KOPT-K1 (cell line): ENCODE data around the gene RIN1.

Experiments used
- H3K27ac ChIP-seq: fragments of 200-600 bp; sonication (generic); 2 replicates; pipeline ENCODE4 v1.5.1; 2016; ENCODE audit warnings: antibody characterized with exemption, mild to moderate bottlenecking, low read depth, low read length; ENCODE audit not compliant: poor library complexity, severe bottlenecking
- H3K36me3 ChIP-seq: fragments of 200-600 bp; sonication (generic); 2 replicates; pipeline ENCODE4 v1.5.1; 2017; ENCODE audit warnings: antibody characterized with exemption, mild to moderate bottlenecking, low read length, moderate library complexity; ENCODE audit not compliant: insufficient read depth
- H3K9me3 ChIP-seq: fragments of 200-600 bp; sonication (generic); 2 replicates; pipeline ENCODE4 v1.5.1; 2017; ENCODE audit warnings: antibody characterized with exemption, low read length, mild to moderate bottlenecking; ENCODE audit not compliant: insufficient read depth, poor library complexity, severe bottlenecking

RIN1 gene

DNA sequence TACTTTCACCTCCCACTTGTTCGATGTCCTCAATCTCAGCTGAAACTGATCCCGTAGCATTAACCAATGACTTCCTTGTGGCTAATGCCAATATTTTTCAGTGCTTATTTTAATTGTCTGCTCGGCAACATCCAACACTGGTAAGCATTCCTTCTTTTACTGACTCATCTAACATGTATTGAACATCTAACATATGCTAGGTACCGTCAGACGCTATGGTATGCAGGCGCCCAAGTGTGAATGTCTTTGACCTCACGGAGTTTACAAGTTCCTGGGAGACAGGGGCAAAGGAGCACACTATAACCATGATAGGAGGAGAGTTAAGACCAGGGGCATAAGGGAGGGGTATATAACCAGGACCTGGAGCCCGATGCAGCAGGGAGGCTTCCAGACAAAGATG, 6.9 kb upstream of the RIN1 start:
- Histone ChIP-seq H3K27ac (no peak overlapping the region), H3K36me3 (peaks cover 54% of the 10 kb centered on the region), H3K9me3 (no peaks in the 10 kb centered on the region)

- peaks cover 70% of the 10 kb centered on the region for H3K36me3 ChIP-seq
- no peak overlapping the region for H3K27ac ChIP-seq
- no peaks in the 10 kb centered on the region for H3K9me3 ChIP-seq
Observed at GRCh38 chr11:66341502-66342126, 5.4 kb upstream of the RIN1 start.

- H3K36me3 ChIP-seq = peaks cover 74% of the 10 kb centered on the region
- no peak overlapping the region for H3K27ac ChIP-seq
- H3K9me3 ChIP-seq = no peaks in the 10 kb centered on the region
Observed at GRCh38 chr11:66340596-66341501, 4.6 kb upstream of the RIN1 start.

DNA sequence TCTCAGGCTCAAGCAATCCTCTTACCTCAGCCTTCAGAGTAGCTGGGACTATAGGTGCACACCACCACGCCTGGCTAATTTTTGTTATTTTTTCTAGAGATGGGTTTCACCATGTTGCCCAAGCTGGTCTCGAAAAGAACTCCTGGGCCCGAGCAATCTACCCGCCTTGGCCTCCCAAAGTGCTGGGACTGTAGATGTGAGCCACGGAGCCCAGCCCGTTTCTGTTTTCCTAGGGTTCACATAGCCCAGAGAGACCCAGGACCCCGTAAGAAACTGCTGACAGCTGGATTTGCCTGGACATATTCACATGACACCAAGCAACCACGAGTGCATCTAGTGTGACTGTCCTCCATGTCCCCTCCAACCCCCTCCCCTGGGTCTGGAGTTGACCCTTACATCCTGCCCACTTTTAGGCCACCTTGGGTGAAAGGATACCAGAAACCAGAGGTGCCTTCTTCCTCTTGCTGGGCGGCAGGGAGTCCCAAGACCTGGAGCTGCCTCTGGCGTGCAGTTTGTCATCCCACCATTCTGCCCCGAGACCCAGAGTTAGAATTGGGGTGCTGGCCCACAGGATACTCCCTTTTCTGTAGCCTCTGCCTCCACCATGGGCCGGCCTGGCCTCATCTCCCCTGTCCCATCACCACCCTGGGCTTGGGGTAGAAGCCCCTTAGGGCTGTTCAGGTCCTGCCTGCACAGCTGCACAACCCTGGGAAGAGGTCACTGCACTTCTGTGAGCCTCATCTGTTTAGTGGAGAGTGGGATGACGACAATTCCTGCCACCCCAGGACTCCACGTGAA, 3.7 kb upstream of the RIN1 start:
- Histone ChIP-seq H3K9me3 (no peaks in the 10 kb centered on the region), H3K27ac (no peak overlapping the region), H3K36me3 (peaks cover 74% of the 10 kb centered on the region)

DNA sequence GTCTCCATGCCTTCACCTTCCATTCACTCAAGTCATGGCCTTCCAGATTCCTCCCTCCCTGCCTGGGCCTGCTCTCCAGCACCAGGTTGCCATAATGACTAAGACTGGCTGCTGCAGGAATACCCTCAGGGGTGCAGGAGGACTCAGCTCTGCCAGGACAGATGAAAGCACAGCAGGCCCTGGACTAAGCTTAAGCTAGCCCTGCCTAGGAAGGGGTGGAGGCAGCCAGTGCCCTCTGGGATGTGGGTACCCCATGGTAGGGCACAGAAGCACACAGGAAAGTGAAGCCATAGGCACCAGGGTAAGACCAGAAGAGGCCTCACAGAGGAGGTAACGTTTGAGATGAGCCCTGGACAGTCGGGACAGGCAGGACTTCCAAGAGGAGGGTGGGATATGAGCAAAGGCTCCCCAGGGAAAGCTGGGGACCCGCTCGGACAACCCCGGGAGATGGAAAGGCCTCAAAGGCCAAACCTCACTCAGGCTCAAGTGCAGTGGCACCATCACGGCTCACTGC, 3.0 kb upstream of the RIN1 start:
- H3K36me3 ChIP-seq = peaks cover 74% of the 10 kb centered on the region

DNA sequence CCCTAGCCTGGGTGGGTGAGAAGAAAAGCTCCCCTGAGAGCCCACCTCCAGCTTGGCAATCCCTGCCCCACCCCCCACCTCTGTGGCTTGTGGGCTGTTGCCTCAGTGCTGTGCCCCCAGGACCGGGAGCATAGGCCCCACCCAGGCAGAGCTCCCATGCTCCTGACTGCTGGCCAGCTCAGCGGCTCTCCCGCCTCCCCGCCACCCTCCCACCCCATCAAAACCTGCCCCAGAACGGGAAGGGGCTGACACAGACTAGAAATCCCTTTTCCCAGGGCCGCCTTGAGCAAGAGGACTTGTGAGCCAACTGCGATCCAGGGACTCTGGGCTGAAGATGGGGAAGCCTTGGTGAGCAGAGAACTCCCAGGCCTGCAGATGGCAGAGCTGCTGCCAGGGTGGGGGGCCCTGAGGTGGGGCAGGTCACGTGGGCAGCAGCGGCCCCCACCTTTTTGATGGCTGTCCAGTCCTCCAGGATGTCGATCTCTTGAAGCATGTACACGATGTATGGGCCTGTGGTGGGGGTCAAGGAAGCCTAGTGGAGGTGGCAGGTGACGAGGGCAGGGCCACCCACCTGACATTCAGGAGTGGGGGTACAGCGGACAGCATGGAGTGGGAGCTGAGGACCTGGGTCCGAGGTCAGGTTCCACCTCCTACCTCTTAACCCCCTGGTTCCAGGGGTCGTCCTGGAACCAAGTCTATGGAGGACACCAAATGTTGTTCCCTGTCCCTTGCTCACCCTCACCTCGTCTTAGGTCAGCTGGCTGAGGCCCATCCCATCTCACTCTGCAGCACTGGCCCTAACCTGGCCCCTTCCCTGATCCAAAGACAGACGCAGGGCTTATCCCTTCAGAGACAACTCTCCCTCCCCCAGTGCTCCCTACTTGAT, 2.3 kb upstream of the RIN1 start:
- H3K27ac ChIP-seq = no peak overlapping the region
- H3K36me3 ChIP-seq = peaks cover 73% of the 10 kb centered on the region
- H3K9me3 ChIP-seq = no peaks in the 10 kb centered on the region

More for the DNA sequence above, 3.0 kb upstream of the RIN1 start:
- Histone ChIP-seq H3K27ac (no peak overlapping the region), H3K9me3 (no peaks in the 10 kb centered on the region)

GRCh38 chr11:66337103-66337899, 1.1 kb upstream of the RIN1 start:
- Histone ChIP-seq H3K36me3 (peaks cover 60% of the 10 kb centered on the region), H3K27ac (no peak overlapping the region), H3K9me3 (no peaks in the 10 kb centered on the region)

GRCh38 chr11:66335531-66336233, 552 bp downstream of the RIN1 start:
- peaks cover 44% of the 10 kb centered on the region for H3K36me3 ChIP-seq
- H3K27ac ChIP-seq = no peak overlapping the region
- H3K9me3 ChIP-seq = no peaks in the 10 kb centered on the region

GRCh38 chr11:66334605-66335442, 1.4 kb downstream of the RIN1 start:
- peaks cover 36% of the 10 kb centered on the region for H3K36me3 ChIP-seq
- H3K9me3 ChIP-seq = no peaks in the 10 kb centered on the region
- H3K27ac ChIP-seq = no peak overlapping the region

GRCh38 chr11:66333896-66334604, 2.2 kb downstream of the RIN1 start:
- no peaks in the 10 kb centered on the region for H3K9me3 ChIP-seq
- no peak overlapping the region for H3K27ac ChIP-seq
- peaks cover 28% of the 10 kb centered on the region; the same call in 1 of the 2 replicates for H3K36me3 ChIP-seq

- H3K36me3 ChIP-seq = peaks cover 21% of the 10 kb centered on the region; the same call in 1 of the 2 replicates
- no peak overlapping the region for H3K27ac ChIP-seq
- no peaks in the 10 kb centered on the region for H3K9me3 ChIP-seq
Observed at GRCh38 chr11:66333220-66333877, 2.9 kb downstream of the RIN1 start.
